ENCODE results near the gene NPW.

- TF ChIP-seq, protein P1, sequence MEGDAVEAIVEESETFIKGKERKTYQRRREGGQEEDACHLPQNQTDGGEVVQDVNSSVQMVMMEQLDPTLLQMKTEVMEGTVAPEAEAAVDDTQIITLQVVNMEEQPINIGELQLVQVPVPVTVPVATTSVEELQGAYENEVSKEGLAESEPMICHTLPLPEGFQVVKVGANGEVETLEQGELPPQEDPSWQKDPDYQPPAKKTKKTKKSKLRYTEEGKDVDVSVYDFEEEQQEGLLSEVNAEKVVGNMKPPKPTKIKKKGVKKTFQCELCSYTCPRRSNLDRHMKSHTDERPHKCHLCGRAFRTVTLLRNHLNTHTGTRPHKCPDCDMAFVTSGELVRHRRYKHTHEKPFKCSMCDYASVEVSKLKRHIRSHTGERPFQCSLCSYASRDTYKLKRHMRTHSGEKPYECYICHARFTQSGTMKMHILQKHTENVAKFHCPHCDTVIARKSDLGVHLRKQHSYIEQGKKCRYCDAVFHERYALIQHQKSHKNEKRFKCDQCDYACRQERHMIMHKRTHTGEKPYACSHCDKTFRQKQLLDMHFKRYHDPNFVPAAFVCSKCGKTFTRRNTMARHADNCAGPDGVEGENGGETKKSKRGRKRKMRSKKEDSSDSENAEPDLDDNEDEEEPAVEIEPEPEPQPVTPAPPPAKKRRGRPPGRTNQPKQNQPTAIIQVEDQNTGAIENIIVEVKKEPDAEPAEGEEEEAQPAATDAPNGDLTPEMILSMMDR (conservative IDR thresholded peaks at IDR 0.05) = no peak
- no peak for TF ChIP-seq ZFX (IDR thresholded peaks at IDR 0.05)
These were observed 29.0 kb upstream of the NPW start for GRCh38 chr16:1990351-1991134.
